Activated B cell treated with CpG ODN at 0.5 μM for 24 hours (primary cell): Measurements from ENCODE around the gene HS1BP3. TPM values are rescaled to one million over a fixed set of nuclear protein-coding genes. Genes with fewer than 3 reads are reported as not detected.

Experiments used
- ATAC-seq: fragments of 200-7000 bp; cut with Tn5 transposase; one replicate; pipeline ENCODE4 v1.10.0; 2021; ENCODE audit warnings: low read depth, mild to moderate bottlenecking, moderate library complexity
- CTCF ChIA-PET: fragments of 350-600 bp; sonication (Branson Sonifier 250); formaldehyde crosslinking; loops from one replicate; lab custom pipeline; 2021; ENCODE audit warnings: antibody characterized with exemption; lab: Charles Lee
- POLR2A ChIA-PET: fragments of 350-600 bp; sonication (Branson Sonifier 250); formaldehyde crosslinking; loops from one replicate; lab custom pipeline; 2021; ENCODE audit warnings: antibody characterized with exemption; lab: Charles Lee
- DNase-seq: peaks from one replicate; pipeline ENCODE4 v3.0.0; 2022
- H3K27ac Mint-ChIP-seq: one replicate; pipeline ENCODE4 v1.8.0; 2020; ENCODE audit warnings: mixed read lengths
- H3K27me3 Mint-ChIP-seq: one replicate; pipeline ENCODE4 v1.8.0; 2021; ENCODE audit warnings: mixed read lengths
- H3K36me3 Mint-ChIP-seq: one replicate; pipeline ENCODE4 v1.8.0; 2021; ENCODE audit warnings: low read depth, mixed read lengths
- H3K4me1 Mint-ChIP-seq: one replicate; pipeline ENCODE4 v1.8.0; 2021; ENCODE audit warnings: mixed read lengths
- H3K4me3 Mint-ChIP-seq: one replicate; pipeline ENCODE4 v1.8.0; 2020; ENCODE audit warnings: mild to moderate bottlenecking, mixed read lengths
- H3K9me3 Mint-ChIP-seq: one replicate; pipeline ENCODE4 v1.8.0; 2020; ENCODE audit warnings: mixed read lengths
- intact Hi-C: fragments of 100-400 bp; cut with micrococcal nuclease; formaldehyde crosslinking; loops from one replicate; pipeline ENCODE4 v1.15.1; 2024
- total RNA-seq: library from RNA; stranded (reverse); gene quantifications from 2 replicates; pipeline ENCODE4 v1.2.3, GENCODE V29; 2022
- TF ChIP-seq, protein P1 (sequence below): fragments of 200-600 bp; IDR thresholded peaks from one replicate; pipeline ENCODE4 v1.8.0; 2022; ENCODE audit warnings: antibody characterized with exemption, mild to moderate bottlenecking

HS1BP3 gene
- total RNA-seq, 1 donor from 2014 or later, result 13.1 TPM

- no peak overlapping the region for H3K27ac Mint-ChIP-seq
- peaks cover 16% of the 10 kb centered on the region for H3K27me3 Mint-ChIP-seq
- H3K4me1 Mint-ChIP-seq, result peaks cover 12% of the 10 kb centered on the region
- TF ChIP-seq, protein P1, sequence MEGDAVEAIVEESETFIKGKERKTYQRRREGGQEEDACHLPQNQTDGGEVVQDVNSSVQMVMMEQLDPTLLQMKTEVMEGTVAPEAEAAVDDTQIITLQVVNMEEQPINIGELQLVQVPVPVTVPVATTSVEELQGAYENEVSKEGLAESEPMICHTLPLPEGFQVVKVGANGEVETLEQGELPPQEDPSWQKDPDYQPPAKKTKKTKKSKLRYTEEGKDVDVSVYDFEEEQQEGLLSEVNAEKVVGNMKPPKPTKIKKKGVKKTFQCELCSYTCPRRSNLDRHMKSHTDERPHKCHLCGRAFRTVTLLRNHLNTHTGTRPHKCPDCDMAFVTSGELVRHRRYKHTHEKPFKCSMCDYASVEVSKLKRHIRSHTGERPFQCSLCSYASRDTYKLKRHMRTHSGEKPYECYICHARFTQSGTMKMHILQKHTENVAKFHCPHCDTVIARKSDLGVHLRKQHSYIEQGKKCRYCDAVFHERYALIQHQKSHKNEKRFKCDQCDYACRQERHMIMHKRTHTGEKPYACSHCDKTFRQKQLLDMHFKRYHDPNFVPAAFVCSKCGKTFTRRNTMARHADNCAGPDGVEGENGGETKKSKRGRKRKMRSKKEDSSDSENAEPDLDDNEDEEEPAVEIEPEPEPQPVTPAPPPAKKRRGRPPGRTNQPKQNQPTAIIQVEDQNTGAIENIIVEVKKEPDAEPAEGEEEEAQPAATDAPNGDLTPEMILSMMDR, result no peak
- H3K9me3 Mint-ChIP-seq, result no peaks in the 10 kb centered on the region
- CTCF ChIA-PET, result interaction anchor here (0.6 to 6.1 kb wide), 17 partner anchors 9 to 569 kb away, joined by 3 to 251 read pairs (median 4); partner anchors contain the start of gene HS1BP3
- DNase-seq (no peak), ATAC-seq (no peak)
- intact Hi-C loops, result loop anchor here (1.0 to 2.0 kb wide), 6 partner anchors 16 to 656 kb away; no protein-coding TSS in a partner anchor
- no peak overlapping the region for H3K4me3 Mint-ChIP-seq
- H3K36me3 Mint-ChIP-seq, result no peaks in the 10 kb centered on the region
- POLR2A ChIA-PET, result interaction anchor here (1.3 to 2.2 kb wide), 4 partner anchors 10 to 302 kb away, joined by 3 to 15 read pairs (median 8); partner anchors contain the start of gene HS1BP3
Measured at GRCh38 chr2:20660506-20661420, 9.9 kb upstream of the HS1BP3 start.

GRCh38 chr2:20657522-20658235 lies 6.8 kb upstream of the HS1BP3 start:
- ChIA-PET POLR2A (no interaction called here), CTCF (interaction anchor here (1.0 kb wide), 1 partner anchor 327 kb away, joined by 3 read pairs; no protein-coding TSS in a partner anchor)
- H3K27ac Mint-ChIP-seq, result no peak overlapping the region
- H3K4me1 Mint-ChIP-seq, result no peaks in the 10 kb centered on the region
- TF ChIP-seq, protein P1, result no peak
- DNase-seq, result no peak
- no peak overlapping the region for H3K4me3 Mint-ChIP-seq
- H3K27me3 Mint-ChIP-seq, result peaks cover 17% of the 10 kb centered on the region
- no peaks in the 10 kb centered on the region for H3K36me3 Mint-ChIP-seq
- H3K9me3 Mint-ChIP-seq, result no peaks in the 10 kb centered on the region
- ATAC-seq, result no peak
- intact Hi-C loops, result loop anchor here (10.0 kb wide), 1 partner anchor 433 kb away; the partner anchor contains the start of gene SDC1

DNA sequence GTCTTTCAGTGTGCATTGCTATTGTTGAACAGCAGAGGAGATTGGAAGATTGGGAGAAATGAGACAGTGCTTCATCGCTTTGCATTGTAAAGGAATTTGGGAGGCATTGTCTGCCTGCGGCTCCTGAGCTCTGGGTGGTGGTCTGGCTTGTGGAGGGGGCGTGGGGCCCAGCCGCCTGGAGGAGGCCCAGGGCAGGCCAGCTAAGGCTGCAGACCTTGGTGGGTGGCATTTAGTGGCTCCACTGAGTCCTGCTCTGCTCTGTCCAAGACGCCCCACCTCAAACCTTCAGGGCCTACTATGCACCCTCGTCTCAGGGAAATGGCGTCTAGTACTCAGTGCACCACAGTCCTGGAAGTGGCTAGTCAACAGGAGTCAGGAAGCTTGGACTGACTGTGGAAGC lies 5.7 kb upstream of the HS1BP3 start:
- CTCF ChIA-PET, result interaction anchor here (0.8 to 1.4 kb wide), 3 partner anchors 21 to 326 kb away, joined by 3 to 4 read pairs (median 4); no protein-coding TSS in a partner anchor
- Mint-ChIP-seq H3K27me3 (peaks cover 17% of the 10 kb centered on the region), H3K4me3 (no peak overlapping the region), H3K36me3 (no peaks in the 10 kb centered on the region), H3K4me1 (no peaks in the 10 kb centered on the region), H3K27ac (no peak overlapping the region), H3K9me3 (no peaks in the 10 kb centered on the region)
- DNase-seq (no peak), ATAC-seq (no peak)
- TF ChIP-seq, protein P1, result no peak
- POLR2A ChIA-PET, result no interaction called here
- intact Hi-C loops, result loop anchor here (10.0 kb wide), 1 partner anchor 432 kb away; the partner anchor contains the start of gene SDC1

DNA sequence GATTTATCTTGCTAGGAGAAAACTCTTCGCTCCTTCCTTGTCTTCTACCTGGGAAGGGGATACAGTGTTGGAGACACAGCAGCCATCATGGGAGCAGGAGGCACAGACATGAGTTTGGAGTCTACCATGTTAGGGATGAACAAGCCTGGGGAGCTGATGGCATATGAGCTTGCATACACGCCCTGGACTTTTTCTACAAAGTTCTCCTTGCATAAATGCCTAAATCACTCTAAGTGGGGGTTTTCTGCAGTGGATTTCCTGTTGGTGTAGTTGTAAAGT lies 3.6 kb upstream of the HS1BP3 start:
- DNase-seq, result no peak
- Mint-ChIP-seq H3K4me3 (no peak overlapping the region), H3K4me1 (peaks cover 15% of the 10 kb centered on the region), H3K27ac (no peak overlapping the region), H3K36me3 (peaks cover 2% of the 10 kb centered on the region), H3K9me3 (no peaks in the 10 kb centered on the region), H3K27me3 (peaks cover 11% of the 10 kb centered on the region)
- TF ChIP-seq, protein P1, result no peak
- intact Hi-C loops, result loop anchor here (5.0 to 10.0 kb wide), 2 partner anchors 430 to 1307 kb away; partner anchors contain the start of gene SDC1
- POLR2A ChIA-PET, result no interaction called here
- CTCF ChIA-PET, result interaction anchor here (0.8 to 1.3 kb wide), 2 partner anchors 9 to 309 kb away, joined by 5 read pairs; no protein-coding TSS in a partner anchor
- ATAC-seq, result no peak
